SU-DHL-6 (cell line): ENCODE results near the gene FLRT2.

Source experiments
- H2AFZ ChIP-seq: fragments of 200-600 bp; sonication (generic); 2 replicates; pipeline ENCODE4 v1.6.1; 2014; ENCODE audit warnings: low read depth, mild to moderate bottlenecking, moderate library complexity, mixed read lengths, antibody characterized with exemption, low read length; ENCODE audit not compliant: severe bottlenecking
- H3F3A ChIP-seq: fragments of 200-600 bp; shearing (Covaris generic); 2 replicates; pipeline ENCODE4 v1.6.0; 2016; ENCODE audit warnings: antibody characterized with exemption, mild to moderate bottlenecking; ENCODE audit not compliant: insufficient read depth
- H3K27ac ChIP-seq: fragments of 200-600 bp; sonication (generic); 2 replicates; pipeline ENCODE4 v1.5.1; 2016; ENCODE audit warnings: low read depth, mild to moderate bottlenecking, low read length, moderate library complexity, mixed read lengths
- H3K27me3 ChIP-seq: fragments of 200-600 bp; sonication (generic), shearing (Covaris generic); 2 replicates; pipeline ENCODE4 v1.6.0; 2014; ENCODE audit warnings: mild to moderate bottlenecking, low read length
- H3K36me3 ChIP-seq: fragments of 200-600 bp; sonication (generic); 2 replicates; pipeline ENCODE4 v1.6.1; 2014; ENCODE audit warnings: mild to moderate bottlenecking, low read length, mixed read lengths
- H3K4me2 ChIP-seq: fragments of 300-600, 200-600 bp; shearing (Covaris generic), sonication (generic); 2 replicates; pipeline ENCODE4 v1.6.0; 2014; ENCODE audit warnings: low read length, low read depth, mild to moderate bottlenecking; ENCODE audit not compliant: poor library complexity, severe bottlenecking
- H3K4me3 ChIP-seq: fragments of 200-600 bp; sonication (generic); 2 replicates; pipeline ENCODE4 v1.5.1; 2014; ENCODE audit warnings: antibody characterized with exemption, low read length, mild to moderate bottlenecking, mixed read lengths; ENCODE audit not compliant: insufficient read depth, poor library complexity, severe bottlenecking
- H3K79me2 ChIP-seq: fragments of 200-600 bp; sonication (generic); 2 replicates; pipeline ENCODE4 v1.6.1; 2014; ENCODE audit warnings: mild to moderate bottlenecking, low read length, moderate library complexity; ENCODE audit not compliant: insufficient read depth
- H3K9ac ChIP-seq: fragments of 200-600 bp; sonication (generic); 2 replicates; pipeline ENCODE4 v1.7.0; 2014; ENCODE audit warnings: mild to moderate bottlenecking, low read length
- H3K9me2 ChIP-seq: fragments of 200-600 bp; sonication (generic); replicated peaks from 2 replicates; pipeline ENCODE4 v1.6.1; 2014; ENCODE audit warnings: low read length; ENCODE audit not compliant: insufficient read depth
- H3K9me3 ChIP-seq: fragments of 200-600 bp; sonication (generic); 2 replicates; pipeline ENCODE4 v1.6.1; 2014; ENCODE audit warnings: low read length, mixed read lengths; ENCODE audit not compliant: insufficient read depth
- H4K20me1 ChIP-seq: fragments of 200-600 bp; sonication (generic); 2 replicates; pipeline ENCODE4 v1.6.1; 2014; ENCODE audit warnings: low read depth, mild to moderate bottlenecking, antibody characterized with exemption, low read length, moderate library complexity, mixed read lengths
- EZH2phosphoT487 ChIP-seq: fragments of 200-600 bp; sonication (generic), shearing (Covaris generic); conservative IDR thresholded peaks from 2 replicates; pipeline ENCODE4 v1.6.1; 2018; ENCODE audit warnings: mild to moderate bottlenecking, antibody characterized with exemption, low read length, moderate library complexity, mixed read lengths
- TF ChIP-seq, protein P1 (sequence below): fragments of 200-600 bp; sonication (generic); IDR thresholded peaks from one replicate; pipeline ENCODE4 v1.5.1; 2017; ENCODE audit warnings: antibody characterized with exemption, mild to moderate bottlenecking, low read length, moderate library complexity; ENCODE audit not compliant: insufficient read depth, poor library complexity, severe bottlenecking

FLRT2 gene

GRCh38 chr14:85529803-85530574 lies at the start of gene FLRT2:
Gene FLRT2, plus strand, starts transcription at chr14:85530144. Its CDS starts 91,371 bp downstream, at chr14:85621515.
- no peaks in the 10 kb centered on the region for H3K79me2 ChIP-seq
- no peak within 1 kb of the TSS for H3K27ac ChIP-seq
- H3K9me2 ChIP-seq: no peaks in the 10 kb centered on the region
- H3K4me2 ChIP-seq: no peak within 1 kb of the TSS
- no peak within 1 kb of the TSS for H2AFZ ChIP-seq
- TF ChIP-seq EZH2phosphoT487: no peak
- TF ChIP-seq, protein P1, sequence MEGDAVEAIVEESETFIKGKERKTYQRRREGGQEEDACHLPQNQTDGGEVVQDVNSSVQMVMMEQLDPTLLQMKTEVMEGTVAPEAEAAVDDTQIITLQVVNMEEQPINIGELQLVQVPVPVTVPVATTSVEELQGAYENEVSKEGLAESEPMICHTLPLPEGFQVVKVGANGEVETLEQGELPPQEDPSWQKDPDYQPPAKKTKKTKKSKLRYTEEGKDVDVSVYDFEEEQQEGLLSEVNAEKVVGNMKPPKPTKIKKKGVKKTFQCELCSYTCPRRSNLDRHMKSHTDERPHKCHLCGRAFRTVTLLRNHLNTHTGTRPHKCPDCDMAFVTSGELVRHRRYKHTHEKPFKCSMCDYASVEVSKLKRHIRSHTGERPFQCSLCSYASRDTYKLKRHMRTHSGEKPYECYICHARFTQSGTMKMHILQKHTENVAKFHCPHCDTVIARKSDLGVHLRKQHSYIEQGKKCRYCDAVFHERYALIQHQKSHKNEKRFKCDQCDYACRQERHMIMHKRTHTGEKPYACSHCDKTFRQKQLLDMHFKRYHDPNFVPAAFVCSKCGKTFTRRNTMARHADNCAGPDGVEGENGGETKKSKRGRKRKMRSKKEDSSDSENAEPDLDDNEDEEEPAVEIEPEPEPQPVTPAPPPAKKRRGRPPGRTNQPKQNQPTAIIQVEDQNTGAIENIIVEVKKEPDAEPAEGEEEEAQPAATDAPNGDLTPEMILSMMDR: no peak
- H3K9ac ChIP-seq: no peak within 1 kb of the TSS
- H3K36me3 ChIP-seq: no peaks in the 10 kb centered on the region
- no peak within 1 kb of the TSS for H3K4me3 ChIP-seq
- no peaks in the 10 kb centered on the region for H3K9me3 ChIP-seq
- H4K20me1 ChIP-seq: no peaks in the 10 kb centered on the region
- H3K27me3 ChIP-seq: no peaks in the 10 kb centered on the region
- H3F3A ChIP-seq: no peaks in the 10 kb centered on the region

GRCh38 chr14:85481471-85481870 lies 48.5 kb upstream of the FLRT2 start:
- Histone ChIP-seq H3K4me3 (no peak overlapping the region), H3K4me2 (no peak overlapping the region), H3K27ac (no peak overlapping the region), H3K79me2 (no peaks in the 10 kb centered on the region), H2AFZ (no peak overlapping the region), H3K9ac (no peak overlapping the region), H3K27me3 (no peaks in the 10 kb centered on the region), H4K20me1 (no peaks in the 10 kb centered on the region), H3K36me3 (no peaks in the 10 kb centered on the region), H3K9me2 (no peaks in the 10 kb centered on the region), H3F3A (no peaks in the 10 kb centered on the region), H3K9me3 (no peaks in the 10 kb centered on the region)
- TF ChIP-seq EZH2phosphoT487: no peak
- TF ChIP-seq, protein P1: no peak

DNA sequence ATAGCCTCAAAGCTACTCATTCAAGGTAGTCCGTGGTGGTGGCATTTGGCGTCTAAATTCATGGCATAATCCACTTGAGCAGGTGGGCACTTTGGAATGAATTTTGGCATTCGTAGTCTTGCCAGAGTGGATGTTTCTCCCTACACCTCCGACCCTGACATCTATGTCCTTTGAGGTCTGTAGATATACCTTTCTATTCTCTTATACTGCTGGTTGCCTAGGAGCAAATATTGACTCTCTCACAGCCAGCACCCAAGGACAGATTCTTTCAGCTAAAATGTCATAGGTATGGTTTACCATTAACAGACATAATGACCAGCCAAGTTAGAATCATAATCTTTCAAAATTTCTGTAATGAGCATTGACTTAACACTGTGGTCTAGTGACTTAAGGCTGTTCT lies 47.4 kb upstream of the FLRT2 start:
- H3K9me3 ChIP-seq: no peaks in the 10 kb centered on the region; the same call in 1 of the 2 replicates
- TF ChIP-seq EZH2phosphoT487: no peak
- TF ChIP-seq, protein P1: no peak
- H2AFZ ChIP-seq: no peak overlapping the region
- H3K27me3 ChIP-seq: no peaks in the 10 kb centered on the region
- H3K9me2 ChIP-seq: no peaks in the 10 kb centered on the region
- H3F3A ChIP-seq: no peaks in the 10 kb centered on the region
- no peak overlapping the region for H3K9ac ChIP-seq
- no peak overlapping the region for H3K4me3 ChIP-seq
- H3K27ac ChIP-seq: no peak overlapping the region
- H3K36me3 ChIP-seq: no peaks in the 10 kb centered on the region
- H3K79me2 ChIP-seq: no peaks in the 10 kb centered on the region
- H4K20me1 ChIP-seq: no peaks in the 10 kb centered on the region
- no peak overlapping the region for H3K4me2 ChIP-seq
